ENCODE measurements around the gene CRYZ. TPM values are rescaled to one million over a fixed set of nuclear protein-coding genes. Genes with fewer than 3 reads are reported as not detected.

Gene CRYZ
- total and polyA plus RNA-seq, 2 of the 8 experiments (the other 6 are each of a cell fraction or from before 2014, with no cell fraction given): 20.5 to 43.8 TPM

DNA sequence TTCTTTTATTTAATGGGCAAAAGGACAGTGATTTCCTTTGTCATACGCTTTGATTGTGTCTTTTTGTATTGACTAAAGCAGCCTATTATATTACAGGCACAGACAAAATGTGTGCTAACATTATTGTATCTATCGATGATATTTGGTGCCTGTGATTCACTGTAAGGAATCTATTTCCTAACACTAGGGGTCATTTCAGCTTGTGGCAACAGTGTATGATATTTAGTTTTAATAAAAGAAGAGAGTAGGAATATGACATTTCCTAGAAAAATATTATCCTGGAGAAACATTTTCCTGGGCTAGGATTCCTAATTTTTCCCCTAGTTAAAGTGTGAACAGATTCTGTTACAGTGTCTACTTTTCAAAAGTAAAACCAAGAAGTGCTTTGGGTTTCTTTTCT, 42.9 kb upstream of the CRYZ start:
- no peak for FAIRE-seq
- no peak overlapping the region for H3K23ac ChIP-seq (ENCODE audit: insufficient read length)
- CTCF ChIA-PET (ENCODE audit: partially characterized antibody): interaction anchor here (0.6 to 4.0 kb wide), 11 partner anchors 9 to 911 kb away, joined by 3 to 26 read pairs (median 4); no protein-coding TSS in a partner anchor
- no peak overlapping the region for H4K5ac ChIP-seq (ENCODE audit: insufficient read length, low read depth, low read length)
- no peak overlapping the region for H4K8ac ChIP-seq (ENCODE audit: extremely low read depth, insufficient read depth, low read length)
- H3K9ac ChIP-seq (replicated peaks in 1 of 4; ENCODE audit: extremely low read depth in 1 of 4, low read depth in 3 of 4, low read length in 3 of 4): no peak overlapping the region
- H2BK12ac ChIP-seq (ENCODE audit: low read depth, low read length): no peak overlapping the region
- H3K4me1 ChIP-seq (replicated peaks in 1 of 4; ENCODE audit: control insufficient read depth in 3 of 4, insufficient read depth in 4 of 4, low read length in 3 of 4): peaks cover 0 to 2% (median 1%) of the 10 kb centered on the region in 4 experiments; a peak in 4 of 7 replicates
- no peak overlapping the region for H3K18ac ChIP-seq (ENCODE audit: extremely low read depth, low read length)
- POLR2A ChIA-PET (ENCODE audit: partially characterized antibody): no interaction called here
- H2BK15ac ChIP-seq (ENCODE audit: low read length): no peak overlapping the region
- H3K23me2 ChIP-seq (ENCODE audit: low read depth, low read length): no peaks in the 10 kb centered on the region
- H3K79me1 ChIP-seq (ENCODE audit: low read depth, low read length): no peaks in the 10 kb centered on the region
- no peak overlapping the region for H2BK20ac ChIP-seq (ENCODE audit: low read length)
- no peak overlapping the region for H3K4me2 ChIP-seq (ENCODE audit: insufficient read depth in 1 of 2, low read depth in 2 of 2, low read length in 2 of 2)
- H2AK5ac ChIP-seq (ENCODE audit: low read depth, low read length): no peak overlapping the region
- H2AFZ ChIP-seq (ENCODE audit: low read length): no peak overlapping the region
- H3K27ac ChIP-seq (ENCODE audit: low read depth, low read length): no peak overlapping the region
- DNase-seq (ENCODE audit: low read depth in 1 of 2, low spot score in 2 of 2): no peak
- no peak overlapping the region for H3K4ac ChIP-seq (replicated peaks; ENCODE audit: insufficient read length, low read depth, low read length)
- H3K56ac ChIP-seq (replicated peaks; ENCODE audit: insufficient read length, low read depth, low read length): no peak overlapping the region
- H3K14ac ChIP-seq (ENCODE audit: insufficient read length): no peak overlapping the region
- WGBS, 2 experiments (ENCODE audit: extremely low coverage in 1 of 2, insufficient coverage in 1 of 2, insufficient read length in 1 of 2, insufficient replicate concordance in 2 of 2, low coverage in 1 of 2, low lambda C conversion rate in 2 of 2, missing lambda C conversion rate in 1 of 2): 94% methylated on average over 2 of the region's 2 CpGs; no CpG with 5 or more reads in 1 of the 2 experiments
- H2BK120ac ChIP-seq (replicated peaks; ENCODE audit: low read depth, low read length): no peak overlapping the region
- H3K36me3 ChIP-seq (ENCODE audit: control insufficient read depth in 2 of 4, insufficient read depth in 4 of 4, low read length in 3 of 4): no peaks in the 10 kb centered on the region
- no peaks in the 10 kb centered on the region for H3K27me3 ChIP-seq (replicated peaks in 1 of 4; ENCODE audit: control insufficient read depth in 3 of 4, extremely low read depth in 1 of 4, insufficient read depth in 3 of 4, low read length in 3 of 4)
- TF ChIP-seq BRCA1 (IDR thresholded peaks at IDR 0.05; ENCODE audit: low read depth, low read length) (no peak), CEBPB (IDR thresholded peaks at IDR 0.05; ENCODE audit: low read depth, low read length) (no peak), JUN (IDR thresholded peaks at IDR 0.05; ENCODE audit: low read depth, low read length) (no peak), BACH1 (IDR thresholded peaks at IDR 0.05; ENCODE audit: low read length) (no peak), RBBP5 (IDR thresholded peaks at IDR 0.05; ENCODE audit: borderline replicate concordance, low read depth, low read length) (no peak), ASH2L (IDR thresholded peaks at IDR 0.05; ENCODE audit: low read length) (no peak), KDM5A (IDR thresholded peaks at IDR 0.05; ENCODE audit: low read length) (no peak), POLR2A (IDR thresholded peaks at IDR 0.05; ENCODE audit: control extremely low read depth in 1 of 2, low read depth in 2 of 2, low read length in 2 of 2) (no peak), CTBP2 (IDR thresholded peaks at IDR 0.05; ENCODE audit: borderline replicate concordance, insufficient read depth, insufficient read length, low read length) (no peak), EGR1 (IDR thresholded peaks at IDR 0.05; ENCODE audit: borderline replicate concordance, low read depth, low read length) (no peak), GTF2F1 (IDR thresholded peaks at IDR 0.05; ENCODE audit: borderline replicate concordance, low read depth, low read length) (no peak), TEAD4 (IDR thresholded peaks at IDR 0.05; ENCODE audit: low read depth, low read length) (no peak)
- H3K79me2 ChIP-seq (ENCODE audit: control insufficient read depth in 1 of 2, insufficient read depth in 2 of 2, low read length in 2 of 2): no peaks in the 10 kb centered on the region
- no peak overlapping the region for H2BK5ac ChIP-seq (ENCODE audit: low read depth, low read length)
- H4K20me1 ChIP-seq (replicated peaks in 1 of 2; ENCODE audit: control insufficient read depth in 1 of 2, insufficient read depth in 2 of 2, low read length in 2 of 2): no peaks in the 10 kb centered on the region
- H3K4me3 ChIP-seq (ENCODE audit: extremely low read depth in 1 of 4, insufficient read depth in 2 of 4, low read depth in 3 of 4, low read length in 4 of 4): no peak overlapping the region
- no peaks in the 10 kb centered on the region for H3K9me3 ChIP-seq (ENCODE audit: insufficient read depth in 2 of 2, low read depth in 1 of 2, low read length in 1 of 2)
- no peak overlapping the region for H4K91ac ChIP-seq (replicated peaks; ENCODE audit: insufficient read length, low read length)
